ENCODE data around the gene ELF2. TPM values are rescaled to one million over a fixed set of nuclear protein-coding genes. Genes with fewer than 3 reads are reported as not detected.
A peak's percentile ranks its signal among the peaks of the same experiment; 100 is the strongest.
"Not testable (repeated sequence)": the region's sequence is repeated elsewhere in the genome, so short reads cannot be mapped to it uniquely, and the experiment has no call there.

The ELF2 gene
- total and polyA plus RNA-seq, 2 donors (not counting 1 experiment from before 2014, with no cell fraction given): 25.1 to 97.5 TPM

DNA sequence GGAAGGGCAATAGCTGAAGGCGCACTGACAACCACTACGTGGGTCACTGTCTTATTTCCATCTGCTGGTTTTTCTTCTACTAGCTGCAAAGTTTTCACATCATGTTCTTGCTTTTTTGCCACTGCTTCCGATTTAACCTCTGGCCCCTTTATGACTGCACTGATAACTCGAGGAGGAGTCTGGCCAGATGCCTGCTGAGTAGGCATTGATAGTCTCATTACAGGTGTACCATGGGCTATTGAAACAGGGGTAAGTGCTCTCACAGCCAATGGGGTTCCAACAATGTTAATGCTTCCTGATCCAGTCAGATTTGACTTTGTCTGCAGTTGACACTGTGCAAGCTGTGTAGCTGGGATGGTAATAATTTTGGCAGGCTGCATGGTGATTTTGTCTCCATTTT, 118.0 kb downstream of the ELF2 start:
- H3K27ac ChIP-seq (ENCODE audit: low read length in 2 of 2); H3K27me3 ChIP-seq (replicated peaks in 1 of 4; ENCODE audit: control extremely low read depth in 1 of 4, control insufficient read depth in 3 of 4, insufficient read depth in 4 of 4, low read length in 3 of 4); H3K27me3 Mint-ChIP-seq; intact Hi-C loops (cut with micrococcal nuclease); H3K9me3 ChIP-seq (ENCODE audit: control extremely low read depth in 1 of 3, control insufficient read depth in 2 of 3, insufficient read depth in 1 of 3, low read length in 2 of 3); H3K4me1 Mint-ChIP-seq; H2AFZ ChIP-seq (ENCODE audit: insufficient read depth, low read depth, low read length, poor library complexity, severe bottlenecking); H3K4me3 ChIP-seq (ENCODE audit: control extremely low read depth in 1 of 5, extremely low read depth in 1 of 5, insufficient read depth in 1 of 5, low read depth in 2 of 5, low read length in 4 of 5); H3K9ac ChIP-seq (ENCODE audit: low read length); POLR2A ChIA-PET; H3K4me1 ChIP-seq (ENCODE audit: control insufficient read depth in 2 of 2, insufficient read depth in 2 of 2, low read length in 2 of 2); H3K27ac Mint-ChIP-seq; ATAC-seq (ENCODE audit: low read depth); H3K9me3 Mint-ChIP-seq (ENCODE audit: insufficient read depth); H3K4me3 Mint-ChIP-seq; DNase-seq; H3K4me2 ChIP-seq (replicated peaks; ENCODE audit: low read depth, low read length, poor library complexity, severe bottlenecking): not testable (repeated sequence)
- 100% methylated on average over 2 of the region's 4 CpGs for WGBS (ENCODE audit: insufficient coverage)
- CTCF ChIA-PET: interaction anchor here (0.7 to 1.6 kb wide), 3 partner anchors 16 to 28 kb away, joined by 3 to 5 read pairs (median 4); no protein-coding TSS in a partner anchor
- Histone ChIP-seq H3K36me3 (replicated peaks in 1 of 2; ENCODE audit: control extremely low read depth in 1 of 2, control insufficient read depth in 1 of 2, extremely low read depth in 1 of 2, insufficient read depth in 2 of 2, low read length in 1 of 2) (peaks cover 28 to 82% of the 10 kb centered on the region in 2 experiments), H4K20me1 (ENCODE audit: control insufficient read depth, insufficient read depth, low read length, poor library complexity, severe bottlenecking) (peaks cover 53% of the 10 kb centered on the region), H3K79me2 (ENCODE audit: control insufficient read depth, insufficient read depth, low read length) (peaks cover 44% of the 10 kb centered on the region)

DNA sequence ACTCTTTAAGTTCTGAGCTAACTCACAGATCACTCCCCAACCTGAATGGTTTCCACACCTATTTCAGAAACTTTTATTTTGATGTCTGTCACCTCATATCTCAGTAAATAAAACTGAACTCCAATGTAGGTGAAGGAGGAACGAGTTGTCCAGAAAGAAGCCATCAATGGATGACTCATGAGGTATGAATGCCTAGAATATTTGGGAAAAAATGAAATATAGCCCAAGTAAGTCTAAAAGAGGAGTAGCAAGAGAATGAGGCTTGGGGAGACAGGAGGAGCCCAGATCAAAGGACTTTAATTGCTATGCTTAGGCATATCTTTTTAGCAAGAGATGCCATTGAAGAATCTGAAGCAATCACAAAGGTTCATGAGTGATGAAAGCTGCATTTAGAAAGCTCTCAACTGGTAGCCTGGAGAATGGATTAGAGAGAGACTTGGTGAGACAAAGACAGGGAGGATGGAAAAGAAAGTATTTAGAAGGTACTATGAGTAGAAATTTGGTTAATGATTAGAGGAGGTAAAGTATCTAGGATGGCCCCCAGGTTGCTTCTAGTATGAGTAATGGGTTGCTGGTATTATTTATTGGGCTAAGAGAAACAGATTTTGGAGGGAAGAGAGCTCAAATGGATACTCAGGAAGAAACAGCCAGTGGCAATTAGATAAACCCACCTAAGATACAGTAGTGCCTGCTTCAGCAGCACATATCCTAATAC, 122.1 kb downstream of the ELF2 start:
- TF ChIP-seq, protein P1, sequence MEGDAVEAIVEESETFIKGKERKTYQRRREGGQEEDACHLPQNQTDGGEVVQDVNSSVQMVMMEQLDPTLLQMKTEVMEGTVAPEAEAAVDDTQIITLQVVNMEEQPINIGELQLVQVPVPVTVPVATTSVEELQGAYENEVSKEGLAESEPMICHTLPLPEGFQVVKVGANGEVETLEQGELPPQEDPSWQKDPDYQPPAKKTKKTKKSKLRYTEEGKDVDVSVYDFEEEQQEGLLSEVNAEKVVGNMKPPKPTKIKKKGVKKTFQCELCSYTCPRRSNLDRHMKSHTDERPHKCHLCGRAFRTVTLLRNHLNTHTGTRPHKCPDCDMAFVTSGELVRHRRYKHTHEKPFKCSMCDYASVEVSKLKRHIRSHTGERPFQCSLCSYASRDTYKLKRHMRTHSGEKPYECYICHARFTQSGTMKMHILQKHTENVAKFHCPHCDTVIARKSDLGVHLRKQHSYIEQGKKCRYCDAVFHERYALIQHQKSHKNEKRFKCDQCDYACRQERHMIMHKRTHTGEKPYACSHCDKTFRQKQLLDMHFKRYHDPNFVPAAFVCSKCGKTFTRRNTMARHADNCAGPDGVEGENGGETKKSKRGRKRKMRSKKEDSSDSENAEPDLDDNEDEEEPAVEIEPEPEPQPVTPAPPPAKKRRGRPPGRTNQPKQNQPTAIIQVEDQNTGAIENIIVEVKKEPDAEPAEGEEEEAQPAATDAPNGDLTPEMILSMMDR (IDR thresholded peaks at IDR 0.05): no peak
- no peak for TF ChIP-seq EZH2 (IDR thresholded peaks at IDR 0.05; ENCODE audit: borderline replicate concordance, insufficient read depth, low read depth, low read length, poor library complexity, severe bottlenecking)
- ChIA-PET POLR2A (interaction anchor here (0.6 kb wide), 1 partner anchor 9 kb away, joined by 3 read pairs; no protein-coding TSS in a partner anchor), CTCF (interaction anchor here (0.8 kb wide), 1 partner anchor 24 kb away, joined by 3 read pairs; no protein-coding TSS in a partner anchor)
- Histone ChIP-seq H2AFZ (ENCODE audit: insufficient read depth, low read depth, low read length, poor library complexity, severe bottlenecking) (no peak overlapping the region), H3K27me3 (replicated peaks in 1 of 4; ENCODE audit: control extremely low read depth in 1 of 4, control insufficient read depth in 3 of 4, insufficient read depth in 4 of 4, low read length in 3 of 4) (no peaks in the 10 kb centered on the region), H3K4me3 (ENCODE audit: control extremely low read depth in 1 of 5, extremely low read depth in 1 of 5, insufficient read depth in 1 of 5, low read depth in 2 of 5, low read length in 4 of 5) (no peak overlapping the region), H3K27ac (ENCODE audit: low read length in 2 of 2) (peak overlapping the region in 1 of 2 donors; percentile 7), H3K9me3 (ENCODE audit: control extremely low read depth in 1 of 3, control insufficient read depth in 2 of 3, insufficient read depth in 1 of 3, low read length in 2 of 3) (no peaks in the 10 kb centered on the region), H3K79me2 (ENCODE audit: control insufficient read depth, insufficient read depth, low read length) (peaks cover 22% of the 10 kb centered on the region), H3K9ac (ENCODE audit: low read length) (no peak overlapping the region), H4K20me1 (ENCODE audit: control insufficient read depth, insufficient read depth, low read length, poor library complexity, severe bottlenecking) (peaks cover 49% of the 10 kb centered on the region), H3K4me2 (replicated peaks; ENCODE audit: low read depth, low read length, poor library complexity, severe bottlenecking) (no peak overlapping the region), H3K36me3 (replicated peaks in 1 of 2; ENCODE audit: control extremely low read depth in 1 of 2, control insufficient read depth in 1 of 2, extremely low read depth in 1 of 2, insufficient read depth in 2 of 2, low read length in 1 of 2) (peaks cover 21 to 70% of the 10 kb centered on the region in 2 experiments), H3K4me1 (ENCODE audit: control insufficient read depth in 2 of 2, insufficient read depth in 2 of 2, low read length in 2 of 2) (no peaks in the 10 kb centered on the region)
- H3K4me1 Mint-ChIP-seq: peaks cover 4% of the 10 kb centered on the region
- no peaks in the 10 kb centered on the region for H3K27me3 Mint-ChIP-seq
- H3K4me3 Mint-ChIP-seq: no peak overlapping the region
- DNase-seq (no peak), ATAC-seq (ENCODE audit: low read depth) (no peak)
- H3K9me3 Mint-ChIP-seq (ENCODE audit: insufficient read depth): no peaks in the 10 kb centered on the region
- 86% methylated on average over 1 of the region's 1 CpG for WGBS (ENCODE audit: insufficient coverage)
- intact Hi-C loops (cut with micrococcal nuclease): no loop called here
- H3K27ac Mint-ChIP-seq: no peak overlapping the region
